ENCODE measurements around the gene BABAM2.
"Not testable (repeated sequence)": the region's sequence is repeated elsewhere in the genome, so short reads cannot be mapped to it uniquely, and the experiment has no call there.

Gene BABAM2

GRCh38 chr2:28366149-28366495 lies 475.6 kb downstream of the BABAM2 start:
- Histone ChIP-seq H3K36me3 (ENCODE audit: insufficient read depth, low read length) (no peaks in the 10 kb centered on the region), H3K4me1 (ENCODE audit: control insufficient read depth, insufficient read depth, low read length) (peaks cover 29% of the 10 kb centered on the region), H3K4me2 (ENCODE audit: low read length) (no peak overlapping the region), H3K9me3 (replicated peaks; ENCODE audit: low read length) (no peaks in the 10 kb centered on the region), H3K9ac (ENCODE audit: low read depth, low read length) (no peak overlapping the region), H3K27me3 (ENCODE audit: control insufficient read depth, insufficient read depth, low read length) (no peaks in the 10 kb centered on the region), H3K4me3 (ENCODE audit: low read length) (no peak overlapping the region)

GRCh38 chr2:28366496-28367282 lies 476.2 kb downstream of the BABAM2 start:
- Histone ChIP-seq H3K9me3 (replicated peaks; ENCODE audit: low read length) (no peaks in the 10 kb centered on the region), H3K9ac (ENCODE audit: low read depth, low read length) (no peak overlapping the region), H3K4me3 (ENCODE audit: low read length) (no peak overlapping the region), H3K36me3 (ENCODE audit: insufficient read depth, low read length) (no peaks in the 10 kb centered on the region), H3K27me3 (ENCODE audit: control insufficient read depth, insufficient read depth, low read length) (no peaks in the 10 kb centered on the region), H3K4me1 (ENCODE audit: control insufficient read depth, insufficient read depth, low read length) (peaks cover 24% of the 10 kb centered on the region), H3K4me2 (ENCODE audit: low read length) (no peak overlapping the region)

DNA sequence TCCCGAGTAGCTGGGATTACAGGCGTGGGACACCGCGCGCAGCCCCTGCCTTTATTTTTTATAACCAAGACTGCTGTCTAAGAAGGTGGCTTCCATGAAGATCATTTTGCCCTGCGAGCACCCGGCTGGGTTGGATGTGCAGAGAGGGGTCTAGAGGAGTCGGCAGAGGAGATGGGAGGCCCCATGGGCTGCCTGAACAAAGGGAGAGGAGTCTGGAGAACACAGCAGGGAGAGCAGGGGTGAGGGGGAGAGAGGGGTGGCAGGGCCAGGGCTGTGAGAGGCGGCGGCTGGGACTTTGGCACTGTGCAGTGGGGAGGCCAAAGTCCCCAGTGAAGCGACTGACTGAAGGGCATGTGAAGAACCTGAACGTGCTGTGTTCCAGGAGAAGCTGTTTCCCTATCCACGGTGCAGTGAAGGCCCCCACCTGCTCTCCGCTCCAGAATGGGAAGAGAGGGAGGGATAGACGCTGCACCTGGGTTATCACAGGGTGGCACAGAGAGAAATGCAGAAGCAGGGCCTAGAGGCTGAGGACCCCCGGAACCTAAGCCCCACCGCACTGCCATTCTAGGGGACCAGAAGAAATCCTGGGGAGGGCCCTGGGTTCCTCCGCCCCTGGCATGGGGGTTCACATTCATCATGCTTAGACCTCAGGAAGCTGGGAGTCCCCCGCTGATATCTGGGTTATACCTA lies 477.3 kb downstream of the BABAM2 start:
- H3K27me3 ChIP-seq (ENCODE audit: control insufficient read depth, insufficient read depth, low read length): peaks cover 2% of the 10 kb centered on the region

DNA sequence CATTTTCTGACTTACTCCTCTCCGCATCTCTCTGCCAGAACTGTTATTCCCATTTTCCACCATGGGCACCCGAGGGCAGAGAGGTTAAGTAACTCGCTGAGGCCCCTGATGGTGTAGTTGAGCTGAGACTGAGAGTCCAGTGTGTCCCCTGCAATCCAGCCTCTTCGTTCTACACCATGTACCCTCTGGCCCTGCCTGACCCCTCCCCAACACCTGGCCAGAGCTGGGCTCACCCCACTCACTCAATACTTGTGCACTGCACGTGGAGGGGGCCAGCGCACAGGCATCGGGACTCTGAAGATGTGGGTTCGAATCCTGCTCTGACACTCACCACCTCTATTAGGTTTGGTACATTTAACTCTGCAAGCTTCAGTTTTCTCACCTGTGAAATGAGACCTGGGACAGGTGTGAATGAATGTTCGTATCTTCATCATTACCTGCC lies 477.8 kb downstream of the BABAM2 start:
- Histone ChIP-seq H3K4me2 (ENCODE audit: low read length) (no peak overlapping the region), H3K36me3 (ENCODE audit: insufficient read depth, low read length) (no peaks in the 10 kb centered on the region), H3K9me3 (replicated peaks; ENCODE audit: low read length) (no peaks in the 10 kb centered on the region), H3K4me3 (ENCODE audit: low read length) (no peak overlapping the region), H3K4me1 (ENCODE audit: control insufficient read depth, insufficient read depth, low read length) (peaks cover 24% of the 10 kb centered on the region), H3K27me3 (ENCODE audit: control insufficient read depth, insufficient read depth, low read length) (peaks cover 5% of the 10 kb centered on the region), H3K9ac (ENCODE audit: low read depth, low read length) (no peak overlapping the region)

More for the DNA sequence above, 477.3 kb downstream of the BABAM2 start:
- H3K4me2 ChIP-seq (ENCODE audit: low read length): no peak overlapping the region
- peaks cover 24% of the 10 kb centered on the region for H3K4me1 ChIP-seq (ENCODE audit: control insufficient read depth, insufficient read depth, low read length)
- no peaks in the 10 kb centered on the region for H3K36me3 ChIP-seq (ENCODE audit: insufficient read depth, low read length)
- H3K9me3 ChIP-seq (replicated peaks; ENCODE audit: low read length): no peaks in the 10 kb centered on the region
- H3K4me3 ChIP-seq (ENCODE audit: low read length): no peak overlapping the region
- H3K9ac ChIP-seq (ENCODE audit: low read depth, low read length): no peak overlapping the region

GRCh38 chr2:28369358-28369757 lies 478.8 kb downstream of the BABAM2 start:
- no peak overlapping the region for H3K4me2 ChIP-seq (ENCODE audit: low read length)
- H3K4me3 ChIP-seq (ENCODE audit: low read length): no peak overlapping the region
- peaks cover 8% of the 10 kb centered on the region for H3K27me3 ChIP-seq (ENCODE audit: control insufficient read depth, insufficient read depth, low read length)
- no peak overlapping the region for H3K9ac ChIP-seq (ENCODE audit: low read depth, low read length)
- no peaks in the 10 kb centered on the region for H3K36me3 ChIP-seq (ENCODE audit: insufficient read depth, low read length)
- H3K4me1 ChIP-seq (ENCODE audit: control insufficient read depth, insufficient read depth, low read length): peaks cover 24% of the 10 kb centered on the region
- H3K9me3 ChIP-seq (replicated peaks; ENCODE audit: low read length): no peaks in the 10 kb centered on the region

DNA sequence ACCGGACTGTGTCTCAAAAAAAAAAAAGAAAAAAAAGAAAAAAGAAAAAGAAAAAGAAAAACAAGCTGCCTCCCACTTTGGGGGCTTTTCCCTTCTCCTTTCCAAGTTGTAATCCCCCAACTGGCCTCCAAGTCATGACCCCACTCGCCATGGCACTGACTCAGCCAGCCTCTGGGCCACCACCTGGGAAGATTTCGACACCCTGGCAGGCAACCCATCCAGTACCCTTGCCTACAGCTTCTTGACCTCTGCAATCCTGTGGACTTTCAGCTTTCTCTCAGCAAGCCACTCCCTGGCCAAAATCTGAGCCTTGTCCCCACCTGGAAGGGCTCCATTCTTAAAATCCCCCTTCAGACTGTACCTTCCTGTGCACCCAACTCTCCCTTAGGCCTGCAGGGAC lies 479.8 kb downstream of the BABAM2 start:
- H3K4me3 ChIP-seq (ENCODE audit: low read length): no peak overlapping the region
- H3K4me2 ChIP-seq (ENCODE audit: low read length): no peak overlapping the region
- H3K9me3 ChIP-seq (replicated peaks; ENCODE audit: low read length): no peaks in the 10 kb centered on the region
- H3K27me3 ChIP-seq (ENCODE audit: control insufficient read depth, insufficient read depth, low read length): peaks cover 8% of the 10 kb centered on the region
- H3K9ac ChIP-seq (ENCODE audit: low read depth, low read length): no peak overlapping the region
- H3K36me3 ChIP-seq (ENCODE audit: insufficient read depth, low read length): no peaks in the 10 kb centered on the region
- peaks cover 17% of the 10 kb centered on the region for H3K4me1 ChIP-seq (ENCODE audit: control insufficient read depth, insufficient read depth, low read length)

- not testable (repeated sequence) for H3K36me3 ChIP-seq (ENCODE audit: insufficient read depth, low read length); H3K4me3 ChIP-seq (ENCODE audit: low read length); H3K4me1 ChIP-seq (ENCODE audit: control insufficient read depth, insufficient read depth, low read length); H3K27me3 ChIP-seq (ENCODE audit: control insufficient read depth, insufficient read depth, low read length); H3K9me3 ChIP-seq (replicated peaks; ENCODE audit: low read length); H3K9ac ChIP-seq (ENCODE audit: low read depth, low read length); H3K4me2 ChIP-seq (ENCODE audit: low read length)
Observed at GRCh38 chr2:28371728-28372127, 481.2 kb downstream of the BABAM2 start.

DNA sequence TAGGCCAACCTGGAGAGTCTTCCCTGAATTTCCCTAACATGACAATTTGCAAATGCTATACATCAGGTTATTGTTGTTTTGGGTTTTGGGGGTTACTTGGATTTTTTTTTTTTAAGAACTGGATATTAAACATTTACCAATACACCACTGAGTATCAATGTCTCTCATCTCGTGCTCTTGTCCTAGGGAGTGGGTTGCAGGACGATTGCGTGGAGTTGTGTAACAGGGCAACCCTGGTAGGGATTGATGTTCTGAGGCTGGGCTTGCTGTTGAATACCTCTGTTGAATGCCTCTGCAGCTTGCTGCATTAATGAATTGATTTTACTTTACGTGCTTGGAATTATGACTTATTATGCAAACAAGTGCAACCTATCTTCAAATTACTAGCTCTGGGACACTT lies 483.3 kb downstream of the BABAM2 start:
- H3K4me3 ChIP-seq (ENCODE audit: low read length): no peak overlapping the region
- H3K9me3 ChIP-seq (replicated peaks; ENCODE audit: low read length): no peaks in the 10 kb centered on the region
- H3K4me1 ChIP-seq (ENCODE audit: control insufficient read depth, insufficient read depth, low read length): peaks cover 17% of the 10 kb centered on the region
- peaks cover 8% of the 10 kb centered on the region for H3K27me3 ChIP-seq (ENCODE audit: control insufficient read depth, insufficient read depth, low read length)
- H3K36me3 ChIP-seq (ENCODE audit: insufficient read depth, low read length): no peaks in the 10 kb centered on the region
- no peak overlapping the region for H3K4me2 ChIP-seq (ENCODE audit: low read length)
- no peak overlapping the region for H3K9ac ChIP-seq (ENCODE audit: low read depth, low read length)

- Histone ChIP-seq H3K4me3 (ENCODE audit: low read length) (no peak overlapping the region), H3K4me2 (ENCODE audit: low read length) (no peak overlapping the region), H3K9me3 (replicated peaks; ENCODE audit: low read length) (no peaks in the 10 kb centered on the region), H3K36me3 (ENCODE audit: insufficient read depth, low read length) (no peaks in the 10 kb centered on the region), H3K4me1 (ENCODE audit: control insufficient read depth, insufficient read depth, low read length) (peaks cover 18% of the 10 kb centered on the region), H3K9ac (ENCODE audit: low read depth, low read length) (no peak overlapping the region), H3K27me3 (ENCODE audit: control insufficient read depth, insufficient read depth, low read length) (peaks cover 8% of the 10 kb centered on the region)
Observed at GRCh38 chr2:28374331-28374730, 483.8 kb downstream of the BABAM2 start.

- peaks cover 8% of the 10 kb centered on the region for H3K27me3 ChIP-seq (ENCODE audit: control insufficient read depth, insufficient read depth, low read length)
- no peak overlapping the region for H3K4me3 ChIP-seq (ENCODE audit: low read length)
- H3K4me1 ChIP-seq (ENCODE audit: control insufficient read depth, insufficient read depth, low read length): peaks cover 17% of the 10 kb centered on the region
- H3K9me3 ChIP-seq (replicated peaks; ENCODE audit: low read length): no peaks in the 10 kb centered on the region
- H3K36me3 ChIP-seq (ENCODE audit: insufficient read depth, low read length): no peaks in the 10 kb centered on the region
- no peak overlapping the region for H3K9ac ChIP-seq (ENCODE audit: low read depth, low read length)
- H3K4me2 ChIP-seq (ENCODE audit: low read length): no peak overlapping the region
Observed at GRCh38 chr2:28375236-28375635, 484.7 kb downstream of the BABAM2 start.

DNA sequence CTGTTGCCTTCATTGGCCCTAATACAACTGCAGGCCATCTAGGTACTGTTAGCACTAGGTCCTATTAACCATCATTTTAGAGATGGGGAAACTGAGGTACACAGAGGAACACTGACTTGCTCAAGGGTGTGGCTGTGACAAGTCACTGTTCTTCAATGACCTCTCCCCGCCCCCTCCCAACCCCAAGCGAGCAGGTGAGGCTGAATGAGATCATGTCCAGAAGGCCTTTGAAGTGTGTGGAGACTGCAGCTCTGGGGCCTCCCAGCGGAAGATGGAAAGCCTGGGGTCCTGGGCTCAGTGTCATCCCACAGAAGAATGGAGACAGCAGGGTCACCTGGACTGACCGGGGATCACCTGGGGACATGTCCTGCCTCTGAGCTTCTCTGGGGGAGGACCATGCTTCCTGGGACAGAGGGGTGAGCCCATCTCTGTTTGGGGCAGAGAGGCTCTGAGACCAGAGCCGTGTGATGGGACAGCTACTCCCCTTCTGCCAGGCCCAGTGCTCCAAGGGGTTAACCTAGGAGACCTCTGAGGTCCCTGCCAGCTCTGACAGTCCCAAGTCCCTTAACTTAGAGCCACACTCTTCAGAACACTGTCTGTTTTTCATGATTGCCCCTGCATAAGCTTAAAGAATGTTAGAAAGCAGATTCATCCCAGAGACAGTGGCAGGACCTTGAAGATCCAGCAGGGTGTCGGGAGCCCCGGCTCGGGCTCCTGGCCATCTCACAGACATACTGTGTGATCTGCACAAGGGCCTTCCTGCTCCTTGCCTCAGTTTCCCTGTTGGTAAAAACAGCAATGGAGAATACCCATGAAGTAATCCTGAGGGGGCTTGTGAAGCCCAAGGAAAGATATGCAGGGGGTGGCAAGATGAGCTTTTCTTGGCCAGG lies 485.5 kb downstream of the BABAM2 start:
- Histone ChIP-seq H3K4me3 (ENCODE audit: low read length) (no peak overlapping the region), H3K27me3 (ENCODE audit: control insufficient read depth, insufficient read depth, low read length) (peaks cover 8% of the 10 kb centered on the region), H3K9ac (ENCODE audit: low read depth, low read length) (no peak overlapping the region), H3K36me3 (ENCODE audit: insufficient read depth, low read length) (no peaks in the 10 kb centered on the region), H3K4me1 (ENCODE audit: control insufficient read depth, insufficient read depth, low read length) (peaks cover 13% of the 10 kb centered on the region), H3K4me2 (ENCODE audit: low read length) (no peak overlapping the region), H3K9me3 (replicated peaks; ENCODE audit: low read length) (no peaks in the 10 kb centered on the region)
